OCI-LY3 (cell line): ENCODE measurements around the gene TAF3.

Experiments used
- H2AFZ ChIP-seq: fragments of 200-600, 300-600 bp; shearing (Covaris generic); 2 replicates; pipeline ENCODE4 v1.6.0; 2014; ENCODE audit warnings: antibody characterized with exemption, low read depth, low read length
- H3K27ac ChIP-seq: fragments of 200-600, 300-600 bp; sonication (generic); 2 replicates; pipeline ENCODE4 v1.5.1; 2014; ENCODE audit warnings: mild to moderate bottlenecking, low read length, moderate library complexity, mixed read lengths
- H3K27me3 ChIP-seq: fragments of 200-600, 300-600 bp; sonication (generic); 2 replicates; pipeline ENCODE4 v1.6.1; 2014; ENCODE audit warnings: low read depth, low read length, mixed read lengths
- H3K36me3 ChIP-seq: fragments of 200-600, 300-600 bp; sonication (generic); replicated peaks from 2 replicates; pipeline ENCODE3; 2014; ENCODE audit warnings: low read depth, low read length, mixed read lengths
- H3K4me1 ChIP-seq: fragments of 300-600, 200-600 bp; sonication (generic); 2 replicates; pipeline ENCODE4 v1.6.1; 2014; ENCODE audit warnings: low read length, mixed read lengths
- H3K4me2 ChIP-seq: fragments of 200-600, 300-600 bp; sonication (generic); 2 replicates; pipeline ENCODE4 v1.6.1; 2014; ENCODE audit warnings: low read length, mixed read lengths
- H3K4me3 ChIP-seq: fragments of 300-600, 200-600 bp; sonication (generic); 2 replicates; pipeline ENCODE4 v1.5.1; 2014; ENCODE audit warnings: antibody characterized with exemption, mild to moderate bottlenecking, low read length, moderate library complexity
- H3K79me2 ChIP-seq: fragments of 300-600, 200-600 bp; shearing (Covaris generic); 2 replicates; pipeline ENCODE4 v1.6.1; 2014; ENCODE audit warnings: mild to moderate bottlenecking, low read length, mixed read lengths
- H3K9ac ChIP-seq: fragments of 300-600, 200-600 bp; shearing (Covaris generic); 2 replicates; pipeline ENCODE4 v1.6.0; 2014; ENCODE audit warnings: mild to moderate bottlenecking, low read length, moderate library complexity
- H3K9me3 ChIP-seq: fragments of 200-600, 300-600 bp; shearing (Covaris generic); 2 replicates; pipeline ENCODE4 v1.6.1; 2014; ENCODE audit warnings: low read length, mixed read lengths; ENCODE audit not compliant: insufficient read depth
- H4K20me1 ChIP-seq: fragments of 200-600, 300-600 bp; sonication (generic); 2 replicates; pipeline ENCODE4 v1.6.1; 2016; ENCODE audit warnings: low read length, mixed read lengths; ENCODE audit not compliant: insufficient read depth
- CTCF ChIP-seq: fragments of 200-600, 300-600 bp; sonication (generic); IDR thresholded peaks from 2 replicates; pipeline ENCODE4 v1.5.1; 2014; ENCODE audit warnings: antibody characterized with exemption, low read length, low read depth
- EZH2phosphoT487 ChIP-seq: fragments of 200-600 bp; shearing (Covaris generic); IDR thresholded peaks from 2 replicates; pipeline ENCODE4 v1.6.1; 2018; ENCODE audit warnings: antibody characterized with exemption, mixed run types, low read depth

Gene TAF3

GRCh38 chr10:8037199-8037801 is 219.0 kb downstream of the TAF3 start:
- Histone ChIP-seq H3K79me2 (no peaks in the 10 kb centered on the region), H3K9ac (no peak overlapping the region), H3K36me3 (no peaks in the 10 kb centered on the region), H3K9me3 (no peaks in the 10 kb centered on the region), H3K4me1 (peaks cover 3% of the 10 kb centered on the region; the same call in 1 of the 2 replicates), H3K27me3 (peaks cover 14% of the 10 kb centered on the region), H3K27ac (no peak overlapping the region), H4K20me1 (no peaks in the 10 kb centered on the region), H3K4me2 (no peak overlapping the region), H2AFZ (no peak overlapping the region), H3K4me3 (no peak overlapping the region)
- no peak for TF ChIP-seq EZH2phosphoT487
- no peak for TF ChIP-seq CTCF

GRCh38 chr10:8037941-8038894 is 219.9 kb downstream of the TAF3 start:
- Histone ChIP-seq H3K27ac (no peak overlapping the region), H3K4me2 (no peak overlapping the region), H2AFZ (no peak overlapping the region), H3K9ac (no peak overlapping the region), H4K20me1 (no peaks in the 10 kb centered on the region), H3K9me3 (no peaks in the 10 kb centered on the region), H3K27me3 (peaks cover 14% of the 10 kb centered on the region), H3K36me3 (no peaks in the 10 kb centered on the region), H3K4me3 (no peak overlapping the region), H3K79me2 (no peaks in the 10 kb centered on the region), H3K4me1 (peaks cover 8% of the 10 kb centered on the region)
- TF ChIP-seq EZH2phosphoT487 (no peak), CTCF (no peak)

GRCh38 chr10:8039321-8039881 is 221.1 kb downstream of the TAF3 start:
- Histone ChIP-seq H3K79me2 (no peaks in the 10 kb centered on the region), H3K36me3 (no peaks in the 10 kb centered on the region), H3K4me1 (peaks cover 8% of the 10 kb centered on the region), H3K4me3 (no peak overlapping the region), H4K20me1 (no peaks in the 10 kb centered on the region), H3K9ac (no peak overlapping the region), H2AFZ (no peak overlapping the region), H3K9me3 (no peaks in the 10 kb centered on the region), H3K27me3 (peaks cover 14% of the 10 kb centered on the region), H3K4me2 (no peak overlapping the region), H3K27ac (no peak overlapping the region)
- no peak for TF ChIP-seq EZH2phosphoT487
- no peak for TF ChIP-seq CTCF

GRCh38 chr10:8040651-8041050 is 222.3 kb downstream of the TAF3 start:
- H3K4me3 ChIP-seq = no peak overlapping the region
- H3K36me3 ChIP-seq = no peaks in the 10 kb centered on the region
- no peak overlapping the region for H3K9ac ChIP-seq
- H3K27ac ChIP-seq = no peak overlapping the region
- H3K4me2 ChIP-seq = no peak overlapping the region
- TF ChIP-seq CTCF (no peak), EZH2phosphoT487 (no peak)
- H3K79me2 ChIP-seq = no peaks in the 10 kb centered on the region
- H3K4me1 ChIP-seq = peaks cover 8% of the 10 kb centered on the region
- peaks cover 14% of the 10 kb centered on the region for H3K27me3 ChIP-seq
- H2AFZ ChIP-seq = no peak overlapping the region
- H4K20me1 ChIP-seq = no peaks in the 10 kb centered on the region
- no peaks in the 10 kb centered on the region for H3K9me3 ChIP-seq
